GM08714 (cell line): Measurements from ENCODE around the gene USH1G.
"Not testable (repeated sequence)": the region's sequence is repeated elsewhere in the genome, so short reads cannot be mapped to it uniquely, and the experiment has no call there.

Source experiments
- H3K4me3 ChIP-seq: fragments of 200-500 bp; sonication (Bioruptor generic); 2 replicates; pipeline ENCODE4 v1.5.1; 2014; ENCODE audit warnings: mild to moderate bottlenecking, low read length, inconsistent platforms
- ZNF274 ChIP-seq: IDR thresholded peaks from 2 replicates; pipeline ENCODE4 v1.6.1; 2012; ENCODE audit warnings: mild to moderate bottlenecking, low read depth, low read length

Gene USH1G

DNA sequence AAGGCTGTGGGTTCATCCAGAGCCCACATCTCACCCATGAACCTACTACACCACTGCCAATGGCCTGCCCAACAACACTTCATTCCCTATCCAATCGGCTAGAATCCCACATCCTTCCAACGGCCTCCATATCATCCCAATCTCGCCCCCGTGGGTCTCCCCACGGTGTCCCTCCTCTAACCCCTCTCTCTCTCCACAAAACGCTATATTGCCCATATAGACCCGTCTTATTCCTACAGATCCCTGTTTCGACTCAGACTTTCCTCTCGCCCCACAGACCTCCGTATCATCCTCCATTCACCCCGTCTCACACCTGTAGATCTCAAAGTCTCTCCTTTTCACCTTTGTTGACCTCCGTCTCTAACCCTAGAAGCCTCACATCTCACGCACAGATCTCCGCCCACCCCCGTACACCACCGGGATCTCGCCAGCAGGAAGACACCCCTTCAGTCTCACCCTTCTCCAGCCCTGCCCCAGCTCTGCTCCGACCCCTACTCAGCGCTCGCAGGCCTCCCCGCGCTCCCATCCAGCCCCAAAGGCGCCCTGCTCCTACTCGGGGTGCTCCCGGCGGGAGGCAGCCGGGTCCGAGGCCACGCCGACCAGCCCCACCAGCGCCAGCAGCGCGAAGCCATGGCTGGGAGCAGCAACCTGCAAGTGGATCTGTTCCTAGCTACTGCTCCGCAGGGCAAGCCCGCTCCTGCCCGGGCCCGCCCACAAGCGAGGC is 50.6 kb downstream of the USH1G start, which contains the start of gene FDXR:
FDXR (minus strand) TSS at position 682 of the 724 bp plus-strand sequence; CDS start at position 632, 50 bp downstream.
- no peak for TF ChIP-seq ZNF274
- peak within 1 kb of the TSS; percentile 93 for H3K4me3 ChIP-seq

DNA sequence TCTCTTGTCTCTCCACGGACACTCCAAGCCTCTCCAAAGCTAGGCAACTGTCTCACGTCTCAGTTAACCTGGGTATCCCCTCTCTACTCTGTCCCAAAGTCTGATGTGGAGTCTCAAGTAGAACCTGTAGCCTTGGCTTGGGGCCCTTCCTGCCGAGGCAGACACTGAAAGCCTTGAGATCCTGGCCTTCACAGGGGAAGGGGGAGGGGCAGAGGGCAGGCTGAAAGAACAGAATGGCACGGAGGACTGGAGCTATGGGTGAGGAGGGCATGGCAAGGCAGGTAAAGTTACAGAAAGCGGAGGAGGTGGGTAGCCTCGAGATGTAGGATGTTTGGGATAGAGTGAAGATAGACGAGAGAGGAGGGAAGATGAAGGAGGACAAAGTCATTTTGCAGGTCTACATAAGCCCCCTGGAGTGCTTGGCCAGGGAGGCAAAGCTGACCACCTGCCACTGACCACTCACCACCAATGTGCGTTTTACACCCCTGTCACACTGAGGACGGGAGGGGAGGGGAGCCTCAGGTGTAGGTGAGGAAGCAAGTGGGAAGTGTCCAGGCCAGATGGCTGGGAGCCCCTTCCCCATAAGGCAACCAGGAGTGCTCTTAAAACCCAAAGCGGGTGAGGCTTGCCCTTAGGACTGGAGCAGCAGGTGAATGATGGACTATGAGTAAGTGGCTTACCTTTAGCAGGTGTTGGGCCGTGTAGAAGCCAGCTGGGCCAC is 51.5 kb downstream of the USH1G start:
- peak overlapping the region; percentile 93 for H3K4me3 ChIP-seq
- TF ChIP-seq ZNF274 = no peak

DNA sequence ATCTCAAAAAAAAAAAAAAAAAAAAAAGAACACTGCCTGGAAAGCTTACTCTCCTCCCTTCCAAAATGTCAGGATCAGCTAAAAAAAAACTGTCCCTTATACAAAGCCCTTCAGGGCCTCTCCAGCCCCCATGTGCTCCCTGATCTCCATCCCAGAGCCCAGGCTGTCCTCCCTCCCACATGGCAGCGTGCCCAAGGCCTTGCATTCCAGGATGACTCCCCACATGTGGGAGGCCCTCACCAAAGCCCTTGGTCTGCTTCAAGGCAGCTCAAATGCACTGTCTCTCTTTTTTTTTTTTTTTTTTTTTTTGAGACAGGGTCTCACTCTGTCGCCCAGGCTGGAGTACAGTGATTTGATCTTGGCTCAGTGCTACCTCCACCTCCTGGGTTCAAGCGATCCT is 52.5 kb downstream of the USH1G start:
- TF ChIP-seq ZNF274 = no peak
- H3K4me3 ChIP-seq = no peak overlapping the region

DNA sequence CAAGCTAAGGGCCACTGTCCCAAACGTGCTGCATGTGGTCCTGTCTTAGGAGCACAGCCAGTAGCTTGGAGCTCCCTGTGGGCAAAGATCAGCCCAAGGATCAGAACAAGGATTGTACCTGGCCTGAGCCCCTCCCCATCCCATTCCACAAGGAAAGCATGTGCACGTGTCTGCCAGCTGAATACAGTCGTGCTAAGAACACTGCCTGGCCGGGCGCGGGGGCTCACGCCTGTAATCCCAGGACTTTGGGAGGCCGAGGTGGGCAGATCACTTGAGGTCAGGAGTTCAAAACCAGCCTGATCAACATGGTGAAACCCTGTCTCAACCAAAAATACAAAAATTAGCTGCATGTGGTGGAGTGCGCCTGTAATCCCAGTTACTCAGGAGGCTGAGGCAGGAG is 53.0 kb downstream of the USH1G start:
- not testable (repeated sequence) for H3K4me3 ChIP-seq

DNA sequence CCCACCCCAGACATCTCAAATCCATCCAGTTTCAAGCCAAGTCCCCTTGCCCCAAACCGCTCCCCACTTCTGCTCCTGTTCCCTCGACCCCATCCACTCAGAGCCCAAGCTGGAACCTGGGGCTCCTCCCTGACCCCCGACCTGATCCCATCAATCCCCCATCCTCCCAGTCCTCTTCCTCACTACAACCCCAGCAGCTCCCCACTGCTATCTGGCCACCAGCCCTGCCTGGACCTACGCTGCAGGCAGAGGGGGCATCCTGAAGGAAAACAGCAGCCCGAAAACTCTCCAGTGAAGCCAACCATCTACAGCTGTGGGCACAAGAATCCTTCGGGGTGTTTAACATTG is 54.2 kb downstream of the USH1G start:
- no peak overlapping the region for H3K4me3 ChIP-seq
- no peak for TF ChIP-seq ZNF274

DNA sequence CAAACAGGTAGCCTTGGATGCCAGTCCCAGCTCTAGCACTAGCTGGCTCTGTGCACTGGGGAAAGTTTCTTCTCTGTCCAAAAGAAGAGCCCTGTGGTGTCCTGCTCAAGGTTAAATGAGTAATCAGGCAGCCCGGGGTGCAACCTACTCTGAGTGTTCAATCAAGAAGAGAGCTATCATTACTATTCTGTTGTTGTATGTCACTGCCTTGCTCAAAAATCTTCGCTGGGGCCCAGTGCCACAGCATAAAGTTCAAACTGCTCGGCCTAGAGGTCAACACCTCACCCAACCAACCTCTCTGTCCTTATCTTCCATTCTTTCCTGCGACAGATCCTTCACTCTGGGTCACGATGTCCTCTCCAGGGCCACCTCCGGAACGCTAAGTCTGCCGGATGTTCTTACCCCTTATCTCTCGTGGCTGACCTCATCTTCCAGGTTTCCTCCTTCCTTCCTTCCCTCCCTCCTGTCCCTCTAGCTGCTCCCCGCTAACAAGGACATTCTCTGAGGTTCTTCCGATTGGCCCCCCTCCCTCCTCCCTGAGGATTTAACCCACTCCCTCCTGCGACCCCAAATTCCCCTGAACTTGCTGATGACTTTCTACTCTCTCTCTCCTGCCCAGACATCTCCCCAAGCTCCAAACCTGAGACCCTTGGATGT is 54.7 kb downstream of the USH1G start:
- no peak for TF ChIP-seq ZNF274
- no peak overlapping the region for H3K4me3 ChIP-seq

DNA sequence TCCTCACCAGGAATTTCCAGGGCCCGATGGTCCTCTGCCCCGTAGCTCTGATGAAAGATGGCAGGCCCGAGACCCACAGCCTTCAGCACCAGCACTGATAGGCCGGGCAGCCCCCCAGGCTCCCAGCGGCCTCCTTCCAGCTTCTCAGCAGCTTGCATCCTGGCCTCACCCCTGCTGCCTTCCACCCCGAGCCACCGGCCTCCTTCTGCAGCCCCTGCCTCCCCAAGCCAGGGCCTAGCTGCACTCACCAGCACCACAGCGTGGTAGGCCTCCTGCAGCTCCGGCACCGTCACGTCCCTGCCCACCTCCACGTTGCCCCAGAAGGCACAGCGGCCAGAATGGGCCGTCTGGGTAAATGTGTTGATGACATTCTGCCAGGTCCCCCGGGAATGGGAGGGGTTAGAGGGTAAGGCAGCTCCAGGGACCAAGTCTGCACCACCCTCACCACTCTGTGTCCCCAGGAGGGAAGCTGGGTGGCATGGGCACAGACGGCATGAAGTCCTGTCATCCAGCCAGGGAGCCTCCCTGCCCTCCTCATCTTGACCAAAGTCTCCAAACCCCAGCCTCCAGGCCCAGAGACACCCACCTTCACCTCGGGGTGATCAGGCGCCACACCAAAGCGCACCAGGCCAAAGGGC is 56.7 kb downstream of the USH1G start:
- TF ChIP-seq ZNF274 = no peak
- H3K4me3 ChIP-seq = no peak overlapping the region
